Measurements from ENCODE around the gene PKHD1.

The PKHD1 gene

DNA sequence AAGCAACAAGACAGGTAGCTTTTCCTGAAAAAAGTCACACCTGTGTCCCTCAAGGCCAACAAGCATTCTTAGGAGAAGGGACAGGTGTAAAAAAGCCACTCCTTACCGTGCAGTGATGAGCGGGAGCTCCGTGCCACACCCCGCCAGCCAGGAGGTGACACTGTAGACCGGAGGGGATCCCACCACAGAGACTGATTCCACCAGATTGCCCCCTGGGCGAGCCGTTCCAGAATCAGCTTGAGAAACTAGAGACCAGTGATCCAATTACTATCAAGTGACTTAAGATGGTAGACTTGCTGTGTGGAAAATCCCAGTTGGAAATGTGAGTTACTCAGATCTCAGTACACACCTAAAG lies 37.4 kb downstream of the PKHD1 start:
- DNase-seq (ENCODE audit: low read depth in 1 of 2, low spot score in 1 of 2) = no peak
- Histone ChIP-seq H3K4me3 (replicated peaks; ENCODE audit: insufficient read depth, low read length) (no peak overlapping the region), H3K27ac (replicated peaks) (no peak overlapping the region), H3K27me3 (ENCODE audit: insufficient read depth, poor library complexity, severe bottlenecking) (peaks cover 4% of the 10 kb centered on the region)
- TF ChIP-seq GABPA (IDR thresholded peaks at IDR 0.05; ENCODE audit: low read depth) (no peak), SPI1 (IDR thresholded peaks at IDR 0.05; ENCODE audit: borderline replicate concordance, low read depth) (no peak), POLR2AphosphoS5 (IDR thresholded peaks at IDR 0.05; ENCODE audit: low read depth) (no peak), CTCF (IDR thresholded peaks at IDR 0.05; ENCODE audit: insufficient read depth, low read length) (no peak)
- TF ChIP-seq, protein P1, sequence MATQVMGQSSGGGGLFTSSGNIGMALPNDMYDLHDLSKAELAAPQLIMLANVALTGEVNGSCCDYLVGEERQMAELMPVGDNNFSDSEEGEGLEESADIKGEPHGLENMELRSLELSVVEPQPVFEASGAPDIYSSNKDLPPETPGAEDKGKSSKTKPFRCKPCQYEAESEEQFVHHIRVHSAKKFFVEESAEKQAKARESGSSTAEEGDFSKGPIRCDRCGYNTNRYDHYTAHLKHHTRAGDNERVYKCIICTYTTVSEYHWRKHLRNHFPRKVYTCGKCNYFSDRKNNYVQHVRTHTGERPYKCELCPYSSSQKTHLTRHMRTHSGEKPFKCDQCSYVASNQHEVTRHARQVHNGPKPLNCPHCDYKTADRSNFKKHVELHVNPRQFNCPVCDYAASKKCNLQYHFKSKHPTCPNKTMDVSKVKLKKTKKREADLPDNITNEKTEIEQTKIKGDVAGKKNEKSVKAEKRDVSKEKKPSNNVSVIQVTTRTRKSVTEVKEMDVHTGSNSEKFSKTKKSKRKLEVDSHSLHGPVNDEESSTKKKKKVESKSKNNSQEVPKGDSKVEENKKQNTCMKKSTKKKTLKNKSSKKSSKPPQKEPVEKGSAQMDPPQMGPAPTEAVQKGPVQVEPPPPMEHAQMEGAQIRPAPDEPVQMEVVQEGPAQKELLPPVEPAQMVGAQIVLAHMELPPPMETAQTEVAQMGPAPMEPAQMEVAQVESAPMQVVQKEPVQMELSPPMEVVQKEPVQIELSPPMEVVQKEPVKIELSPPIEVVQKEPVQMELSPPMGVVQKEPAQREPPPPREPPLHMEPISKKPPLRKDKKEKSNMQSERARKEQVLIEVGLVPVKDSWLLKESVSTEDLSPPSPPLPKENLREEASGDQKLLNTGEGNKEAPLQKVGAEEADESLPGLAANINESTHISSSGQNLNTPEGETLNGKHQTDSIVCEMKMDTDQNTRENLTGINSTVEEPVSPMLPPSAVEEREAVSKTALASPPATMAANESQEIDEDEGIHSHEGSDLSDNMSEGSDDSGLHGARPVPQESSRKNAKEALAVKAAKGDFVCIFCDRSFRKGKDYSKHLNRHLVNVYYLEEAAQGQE (IDR thresholded peaks at IDR 0.05; ENCODE audit: insufficient replicate concordance, low read depth) = no peak

GRCh38 chr6:52049252-52050050 lies 38.0 kb downstream of the PKHD1 start:
- H3K4me3 ChIP-seq (replicated peaks; ENCODE audit: insufficient read depth, low read length) = no peak overlapping the region
- TF ChIP-seq, protein P1 (IDR thresholded peaks at IDR 0.05; ENCODE audit: insufficient replicate concordance, low read depth) = no peak
- TF ChIP-seq GABPA (IDR thresholded peaks at IDR 0.05; ENCODE audit: low read depth) (no peak), POLR2AphosphoS5 (IDR thresholded peaks at IDR 0.05; ENCODE audit: low read depth) (no peak), CTCF (IDR thresholded peaks at IDR 0.05; ENCODE audit: insufficient read depth, low read length) (peak; percentile 35), SPI1 (IDR thresholded peaks at IDR 0.05; ENCODE audit: borderline replicate concordance, low read depth) (no peak)
- H3K27ac ChIP-seq (replicated peaks) = no peak overlapping the region
- no peak for DNase-seq (ENCODE audit: low read depth in 1 of 2, low spot score in 1 of 2)
- peaks cover 4% of the 10 kb centered on the region for H3K27me3 ChIP-seq (ENCODE audit: insufficient read depth, poor library complexity, severe bottlenecking)

GRCh38 chr6:52046456-52046855 lies 41.0 kb downstream of the PKHD1 start:
- Histone ChIP-seq H3K27me3 (ENCODE audit: insufficient read depth, poor library complexity, severe bottlenecking) (peaks cover 9% of the 10 kb centered on the region), H3K4me3 (replicated peaks; ENCODE audit: insufficient read depth, low read length) (no peak overlapping the region), H3K27ac (replicated peaks) (no peak overlapping the region)
- no peak for DNase-seq (ENCODE audit: low read depth in 1 of 2, low spot score in 1 of 2)
- TF ChIP-seq CTCF (IDR thresholded peaks at IDR 0.05; ENCODE audit: insufficient read depth, low read length) (no peak), POLR2AphosphoS5 (IDR thresholded peaks at IDR 0.05; ENCODE audit: low read depth) (no peak), SPI1 (IDR thresholded peaks at IDR 0.05; ENCODE audit: borderline replicate concordance, low read depth) (no peak), GABPA (IDR thresholded peaks at IDR 0.05; ENCODE audit: low read depth) (no peak)
- TF ChIP-seq, protein P1 (IDR thresholded peaks at IDR 0.05; ENCODE audit: insufficient replicate concordance, low read depth) = no peak

Data from HL-60 (cell line).